HTERT RPE-1 (cell line): ENCODE results near the gene ZNF112.

Experiments used
- in situ Hi-C: fragments of 300-500 bp; cut with MboI; formaldehyde crosslinking; loops from 4 replicates; pipeline ENCODE4 v1.14.3; 2020; ENCODE audit warnings: low sequenced_read_pairs

Gene ZNF112

DNA sequence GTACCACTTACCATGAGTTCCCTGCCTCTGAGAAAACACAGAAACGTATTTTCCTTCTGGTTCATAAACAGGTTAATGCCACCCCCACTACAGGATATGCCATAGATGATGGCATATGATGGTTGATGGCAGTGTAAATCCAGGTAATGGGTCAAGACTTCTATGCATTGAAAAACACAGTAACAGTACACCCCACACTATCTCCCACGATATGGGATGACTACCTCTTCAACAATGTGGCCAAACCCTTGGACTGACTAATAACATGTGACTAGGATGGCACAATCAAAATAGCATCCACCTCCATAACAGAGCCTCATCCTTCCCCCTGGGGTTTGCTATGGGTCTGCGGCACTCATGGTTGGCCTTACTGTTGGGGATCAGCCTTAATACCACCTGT lies 73.6 kb downstream of the ZNF112 start:
- in situ Hi-C loops: no loop called here

DNA sequence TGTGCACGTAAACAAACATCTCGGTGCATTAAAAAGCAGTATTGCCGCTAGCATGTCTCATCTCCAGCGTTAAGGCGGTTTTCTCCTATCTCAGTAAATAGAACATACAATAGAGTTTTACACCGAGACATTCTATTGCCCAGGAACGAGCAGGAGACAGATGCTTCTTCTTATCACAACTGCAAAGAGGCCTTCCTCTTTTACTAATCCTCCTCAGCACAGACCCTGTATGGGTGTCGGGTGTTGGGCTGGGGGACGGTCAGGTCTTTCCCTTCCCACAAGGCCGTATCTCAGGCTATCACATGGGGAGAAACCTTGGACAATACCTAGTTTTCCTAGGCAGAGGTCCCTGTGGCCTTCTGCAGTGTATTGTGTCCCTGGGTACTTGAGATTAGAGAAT lies 75.6 kb downstream of the ZNF112 start:
- in situ Hi-C loops: no loop called here

GRCh38 chr19:44278181-44278690 lies 78.2 kb downstream of the ZNF112 start:
- in situ Hi-C loops: no loop called here

- in situ Hi-C loops: no loop called here
Observed at GRCh38 chr19:44277331-44277730, 79.1 kb downstream of the ZNF112 start.
